BLaER1 (cell line): ENCODE data around the gene LELP1.

Experiments used
- H3K27ac ChIP-seq: shearing (Covaris generic); formaldehyde crosslinking; 2 replicates; pipeline ENCODE4 v1.8.1; 2022
- H3K27me3 ChIP-seq: shearing (Covaris generic); formaldehyde crosslinking; 2 replicates; pipeline ENCODE4 v1.8.1; 2022
- H3K36me3 ChIP-seq: shearing (Covaris generic); formaldehyde crosslinking; 2 replicates; pipeline ENCODE4 v1.8.1; 2022
- H3K4me1 ChIP-seq: shearing (Covaris generic); formaldehyde crosslinking; 2 replicates; pipeline ENCODE4 v1.8.1; 2022
- H3K4me2 ChIP-seq: shearing (Covaris generic); formaldehyde crosslinking; 2 replicates; pipeline ENCODE4 v1.8.1; 2022
- H3K4me3 ChIP-seq: shearing (Covaris generic); formaldehyde crosslinking; 2 replicates; pipeline ENCODE4 v1.8.1; 2022
- H3K9ac ChIP-seq: shearing (Covaris generic); formaldehyde crosslinking; 2 replicates; pipeline ENCODE4 v1.8.1; 2022
- H3K9me3 ChIP-seq: shearing (Covaris generic); formaldehyde crosslinking; 2 replicates; pipeline ENCODE4 v1.8.1; 2022
- H4K20me1 ChIP-seq: shearing (Covaris generic); formaldehyde crosslinking; 2 replicates; pipeline ENCODE4 v1.8.1; 2022
- Cebpa-rat ChIP-seq: shearing (Covaris generic); IDR thresholded peaks from 2 replicates; pipeline ENCODE4 v1.8.1; 2022

The LELP1 gene

DNA sequence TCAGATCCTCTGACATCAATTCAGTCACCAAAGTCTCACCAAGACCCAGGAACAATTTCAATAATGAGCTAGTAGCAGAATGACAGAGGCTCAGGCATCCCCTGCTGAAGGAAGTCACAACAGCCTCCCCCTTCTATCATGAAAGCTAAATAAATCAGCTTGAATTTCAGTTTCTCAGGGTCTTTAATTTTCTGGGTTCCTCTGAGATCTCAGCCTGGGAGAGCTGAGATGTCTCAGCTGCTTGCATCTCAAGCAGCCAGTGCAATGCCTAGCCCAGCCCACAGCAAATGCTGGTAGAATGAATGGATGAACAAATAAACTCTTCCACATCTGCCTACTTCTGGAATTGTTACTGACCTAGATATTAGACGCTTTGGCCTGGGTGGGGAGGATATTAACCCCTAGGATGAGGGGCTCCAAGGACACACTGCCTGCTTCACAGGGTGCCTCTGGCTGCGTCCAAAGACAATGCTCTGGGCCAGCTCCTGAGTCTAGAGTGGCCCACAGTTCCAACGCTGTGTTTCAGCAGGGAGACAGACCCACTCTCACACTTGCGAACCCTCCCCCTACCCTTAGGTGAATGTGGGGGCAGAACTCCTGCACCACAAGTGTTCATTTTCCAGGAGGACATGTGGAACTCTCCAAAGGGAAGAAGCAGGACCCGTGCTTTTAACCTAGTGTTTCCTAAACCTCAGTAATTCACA, 45.1 kb downstream of the LELP1 start:
- H4K20me1 ChIP-seq = no peaks in the 10 kb centered on the region
- no peak overlapping the region for H3K27ac ChIP-seq
- peaks cover 9% of the 10 kb centered on the region; the same call in 1 of the 2 replicates for H3K9me3 ChIP-seq
- no peak overlapping the region for H3K4me3 ChIP-seq
- no peak for TF ChIP-seq Cebpa-rat
- no peaks in the 10 kb centered on the region for H3K27me3 ChIP-seq
- no peaks in the 10 kb centered on the region for H3K36me3 ChIP-seq
- peaks cover 39% of the 10 kb centered on the region for H3K4me1 ChIP-seq
- H3K4me2 ChIP-seq = no peak overlapping the region
- no peak overlapping the region for H3K9ac ChIP-seq

DNA sequence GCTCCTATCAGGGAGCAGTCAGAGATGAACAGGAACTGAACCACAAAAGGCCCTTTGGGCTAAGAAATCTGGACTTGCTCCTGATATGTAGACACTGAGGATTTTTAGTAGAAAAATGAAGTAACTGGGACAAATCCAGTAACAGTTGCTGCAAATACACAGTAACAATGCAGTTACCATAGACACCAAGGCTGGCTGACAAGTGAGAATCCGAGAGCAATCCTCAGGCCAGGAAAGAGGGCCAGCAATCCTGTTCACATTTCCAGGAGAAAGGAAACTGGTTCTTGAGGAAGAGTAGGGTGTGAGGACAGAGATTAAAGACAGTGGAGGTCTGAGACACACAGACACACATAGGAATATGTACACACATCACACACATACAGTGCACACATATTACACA, 46.9 kb downstream of the LELP1 start:
- TF ChIP-seq Cebpa-rat = no peak
- peaks cover under 1% of the 10 kb centered on the region; the same call in 1 of the 2 replicates for H3K9me3 ChIP-seq
- peaks cover 50% of the 10 kb centered on the region for H3K4me1 ChIP-seq
- H3K27ac ChIP-seq = no peak overlapping the region
- no peak overlapping the region for H3K9ac ChIP-seq
- no peaks in the 10 kb centered on the region for H4K20me1 ChIP-seq
- no peak overlapping the region for H3K4me3 ChIP-seq
- no peaks in the 10 kb centered on the region for H3K27me3 ChIP-seq
- no peaks in the 10 kb centered on the region for H3K36me3 ChIP-seq
- H3K4me2 ChIP-seq = peak overlapping the region; percentile 85

DNA sequence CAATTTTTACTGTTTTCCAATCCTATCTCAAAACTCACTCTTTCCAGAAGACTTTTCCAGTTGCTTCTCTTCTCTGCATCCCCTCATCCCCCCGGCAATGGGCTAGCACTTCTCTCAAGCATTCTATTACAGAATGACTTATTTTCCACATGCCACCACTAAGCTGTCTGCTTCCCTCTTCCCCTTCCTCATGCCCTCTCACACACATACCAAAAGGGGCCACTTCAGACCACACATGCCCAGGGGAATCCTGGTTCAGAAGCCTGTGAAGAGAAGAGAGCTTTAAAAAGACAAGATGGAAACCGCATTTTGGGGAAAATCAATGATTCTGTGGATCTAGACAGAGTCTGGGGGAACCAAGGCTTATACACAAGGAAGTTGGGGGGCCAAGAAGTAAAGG, 47.9 kb downstream of the LELP1 start:
- H3K36me3 ChIP-seq = no peaks in the 10 kb centered on the region
- H3K4me2 ChIP-seq = peak overlapping the region; percentile 85
- H3K27ac ChIP-seq = peak overlapping the region; percentile 77
- H3K9me3 ChIP-seq = no peaks in the 10 kb centered on the region
- TF ChIP-seq Cebpa-rat = no peak
- no peaks in the 10 kb centered on the region for H4K20me1 ChIP-seq
- H3K4me3 ChIP-seq = peak overlapping the region; percentile 36; the same call in 1 of the 2 replicates
- no peaks in the 10 kb centered on the region for H3K27me3 ChIP-seq
- peaks cover 50% of the 10 kb centered on the region for H3K4me1 ChIP-seq
- H3K9ac ChIP-seq = no peak overlapping the region

DNA sequence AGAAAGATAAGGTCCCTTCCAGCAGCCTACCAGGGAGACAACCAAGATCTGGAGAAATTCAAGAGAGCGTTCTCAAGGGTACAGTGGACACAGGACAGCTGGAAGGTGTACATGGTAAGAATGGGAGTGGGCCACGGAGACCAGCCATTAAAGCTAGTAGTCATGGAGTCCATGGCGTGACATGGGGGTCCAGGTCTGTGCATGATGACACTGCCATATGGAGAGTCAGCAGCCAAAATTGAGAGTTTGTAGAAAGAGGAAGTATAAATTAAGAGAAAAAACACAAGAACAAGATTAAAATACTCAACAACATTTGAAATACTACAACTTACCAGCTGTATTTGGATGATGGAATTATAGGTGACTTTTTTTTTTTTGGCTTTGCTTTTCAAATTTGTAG, 48.3 kb downstream of the LELP1 start:
- Histone ChIP-seq H3K9me3 (no peaks in the 10 kb centered on the region), H3K27me3 (no peaks in the 10 kb centered on the region), H3K9ac (no peak overlapping the region), H3K27ac (peak overlapping the region; percentile 77), H3K36me3 (no peaks in the 10 kb centered on the region), H3K4me2 (peak overlapping the region; percentile 85), H4K20me1 (no peaks in the 10 kb centered on the region), H3K4me3 (peak overlapping the region; percentile 36; the same call in 1 of the 2 replicates), H3K4me1 (peaks cover 50% of the 10 kb centered on the region)
- TF ChIP-seq Cebpa-rat = no peak

DNA sequence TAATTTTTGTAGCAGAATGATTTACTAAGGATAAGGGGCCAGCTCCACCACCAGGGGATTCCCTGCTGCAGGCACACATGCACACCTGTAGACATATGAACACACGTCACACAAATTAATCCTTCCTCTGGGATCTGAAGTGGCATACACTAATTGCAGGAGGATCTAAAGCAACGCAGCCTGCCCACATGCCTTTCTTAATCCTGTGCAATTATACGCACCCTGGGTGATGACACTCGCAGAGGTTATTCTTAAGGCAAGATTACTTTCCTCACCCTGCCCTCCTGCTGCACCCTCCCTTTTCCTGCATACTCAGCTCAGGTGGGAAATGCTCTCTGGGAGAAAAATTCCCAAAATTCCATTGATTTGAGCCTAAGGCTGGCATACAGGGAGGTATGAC, 48.8 kb downstream of the LELP1 start:
- no peak overlapping the region for H3K9ac ChIP-seq
- H3K4me2 ChIP-seq = peak overlapping the region; percentile 85
- H3K27me3 ChIP-seq = no peaks in the 10 kb centered on the region
- H4K20me1 ChIP-seq = no peaks in the 10 kb centered on the region
- no peaks in the 10 kb centered on the region for H3K36me3 ChIP-seq
- peaks cover 50% of the 10 kb centered on the region for H3K4me1 ChIP-seq
- no peak overlapping the region for H3K27ac ChIP-seq
- no peak overlapping the region for H3K4me3 ChIP-seq
- TF ChIP-seq Cebpa-rat = no peak
- H3K9me3 ChIP-seq = no peaks in the 10 kb centered on the region

DNA sequence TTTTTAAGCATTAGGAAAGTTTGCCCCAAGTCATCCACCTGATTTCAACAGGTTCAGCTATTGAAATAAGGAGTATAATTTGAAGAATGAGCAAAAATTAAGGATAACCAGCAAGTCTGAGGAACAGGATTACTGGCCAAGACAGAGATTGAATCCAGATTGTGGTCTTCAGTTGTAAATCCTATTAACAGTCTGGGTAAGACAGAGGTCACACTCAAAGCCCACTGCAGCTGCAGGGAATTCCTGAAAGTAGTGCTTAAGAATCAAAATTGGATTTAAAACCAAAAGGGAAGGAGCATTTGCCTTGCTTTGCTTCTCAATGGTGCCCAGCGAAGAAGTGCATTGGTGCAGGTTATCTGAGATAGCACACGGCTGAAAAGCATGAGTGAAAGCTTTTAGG, 49.8 kb downstream of the LELP1 start:
- no peaks in the 10 kb centered on the region for H4K20me1 ChIP-seq
- H3K36me3 ChIP-seq = no peaks in the 10 kb centered on the region
- H3K4me1 ChIP-seq = peaks cover 50% of the 10 kb centered on the region
- no peaks in the 10 kb centered on the region for H3K9me3 ChIP-seq
- H3K9ac ChIP-seq = no peak overlapping the region
- H3K27me3 ChIP-seq = no peaks in the 10 kb centered on the region
- H3K4me3 ChIP-seq = no peak overlapping the region
- peak overlapping the region; percentile 85; the same call in 1 of the 2 replicates for H3K4me2 ChIP-seq
- H3K27ac ChIP-seq = no peak overlapping the region
- TF ChIP-seq Cebpa-rat = no peak

DNA sequence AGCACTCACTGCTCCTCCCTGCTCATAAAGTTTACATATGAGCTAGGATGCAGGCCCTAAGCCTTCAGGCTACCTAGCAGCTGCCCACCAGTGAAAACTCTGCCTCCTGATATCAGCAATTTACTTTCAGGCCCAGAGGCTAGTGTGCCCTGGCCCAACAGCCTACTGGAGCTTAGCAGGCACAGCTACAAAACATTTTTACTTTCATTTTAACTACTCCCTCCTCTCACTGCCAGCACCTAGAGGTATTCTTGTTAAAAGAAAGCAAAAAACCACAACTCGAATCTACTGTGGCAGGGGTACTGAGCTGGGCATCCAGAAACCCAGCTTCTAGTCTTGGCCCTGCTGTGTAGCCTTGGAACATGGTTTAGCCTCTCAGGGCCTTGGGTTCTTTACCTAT, 50.5 kb downstream of the LELP1 start:
- peaks cover 50% of the 10 kb centered on the region for H3K4me1 ChIP-seq
- no peaks in the 10 kb centered on the region for H4K20me1 ChIP-seq
- no peaks in the 10 kb centered on the region for H3K36me3 ChIP-seq
- no peak overlapping the region for H3K4me3 ChIP-seq
- TF ChIP-seq Cebpa-rat = no peak
- H3K9ac ChIP-seq = no peak overlapping the region
- H3K27ac ChIP-seq = peak overlapping the region; percentile 27; the same call in 1 of the 2 replicates
- H3K4me2 ChIP-seq = peak overlapping the region; percentile 45
- H3K9me3 ChIP-seq = no peaks in the 10 kb centered on the region
- H3K27me3 ChIP-seq = 0 out of 2 replicates have a peak, but pooled peaks cover 1% of the 10 kb centered on the region
